Natural killer cell (primary cell): ENCODE data around the gene ZRANB1. TPM values are rescaled to one million over a fixed set of nuclear protein-coding genes. Genes with fewer than 3 reads are reported as not detected.

Experiments used
- ATAC-seq, 3 donors: fragments of 150-1000 bp in 2 of 3; fragments of 200-7000 bp in 1 of 3; cut with Tn5 transposase; 1 replicate in 1 of 3; 2 replicates in 2 of 3; pipeline ENCODE4 v1.10.0; 2021; ENCODE audit warnings: mild to moderate bottlenecking in 2 of 3, moderate library complexity in 2 of 3
- DNase-seq, 2 donors: peaks; one replicate each; pipeline versions ENCODE4 v3.0.0 to v3.0.0-alpha.2; 2013 to 2021; ENCODE audit warnings: mixed read lengths in 1 of 2
- H3K27ac ChIP-seq: one replicate; pipeline ENCODE4 v1.5.1; 2013; ENCODE audit warnings: mild to moderate bottlenecking, low read length
- H3K27me3 ChIP-seq: one replicate; pipeline ENCODE4 v1.6.1; 2013; ENCODE audit warnings: low read length; ENCODE audit not compliant: control insufficient read depth, insufficient read depth
- H3K36me3 ChIP-seq: one replicate; pipeline ENCODE4 v1.6.1; 2013; ENCODE audit warnings: low read length; ENCODE audit not compliant: control insufficient read depth, insufficient read depth
- H3K4me1 ChIP-seq: one replicate; pipeline ENCODE4 v1.6.1; 2013; ENCODE audit warnings: low read length; ENCODE audit not compliant: control insufficient read depth, insufficient read depth
- H3K4me3 ChIP-seq: one replicate; pipeline ENCODE4 v1.5.1; 2013; ENCODE audit warnings: low read length
- H3K9me3 ChIP-seq: one replicate; pipeline ENCODE4 v1.6.1; 2013; ENCODE audit warnings: low read length; ENCODE audit not compliant: control insufficient read depth, insufficient read depth
- H3K27ac Mint-ChIP-seq, 2 donors: one replicate each; pipeline ENCODE4 v1.8.0; 2022; ENCODE audit warnings: mild to moderate bottlenecking in 2 of 2, mixed read lengths in 2 of 2, moderate library complexity in 1 of 2
- H3K27me3 Mint-ChIP-seq, 2 donors: one replicate each; pipeline ENCODE4 v1.8.0; 2022; ENCODE audit warnings: low read depth in 2 of 2, mixed read lengths in 2 of 2
- H3K36me3 Mint-ChIP-seq: one replicate; pipeline ENCODE4 v1.8.0; 2022; ENCODE audit warnings: mixed read lengths
- H3K4me1 Mint-ChIP-seq, 2 donors: one replicate each; pipeline ENCODE4 v1.8.0; 2022; ENCODE audit warnings: mixed read lengths in 2 of 2
- H3K4me3 Mint-ChIP-seq: one replicate; pipeline ENCODE4 v1.8.0; 2022; ENCODE audit warnings: mild to moderate bottlenecking, moderate library complexity, mixed read lengths
- H3K9me3 Mint-ChIP-seq, 2 donors: one replicate each; pipeline ENCODE4 v1.8.0; 2022; ENCODE audit warnings: mixed read lengths in 2 of 2
- CTCF ChIP-seq: fragments of 200-600 bp; IDR thresholded peaks from one replicate; pipeline ENCODE4 v1.8.0; 2022; ENCODE audit warnings: antibody characterized with exemption
- WGBS: methylation state at CpG from one replicate; pipeline ENCODE4 v1.1.7; 2013; ENCODE audit warnings: missing lambda C conversion rate; ENCODE audit not compliant: insufficient coverage; 5-methylcytosine and 5-hydroxymethylcytosine counted together
- intact Hi-C: fragments of 100-400 bp; cut with micrococcal nuclease; formaldehyde crosslinking; loops from one replicate; pipeline ENCODE4 v1.14.2; 2022
- total RNA-seq, 4 donors: library from RNA; stranded (reverse); fragments of 120-200 nt in 1 of 4; gene quantifications; one replicate each; pipeline versions ENCODE4 v1.2.3 to v1.2.4, GENCODE V29; 2013 to 2022

ZRANB1 gene
- total RNA-seq, 3 donors from 2014 or later (not counting 1 experiment from before 2014, with no cell fraction given): 18.0 to 20.5 (median 18.8) TPM

DNA sequence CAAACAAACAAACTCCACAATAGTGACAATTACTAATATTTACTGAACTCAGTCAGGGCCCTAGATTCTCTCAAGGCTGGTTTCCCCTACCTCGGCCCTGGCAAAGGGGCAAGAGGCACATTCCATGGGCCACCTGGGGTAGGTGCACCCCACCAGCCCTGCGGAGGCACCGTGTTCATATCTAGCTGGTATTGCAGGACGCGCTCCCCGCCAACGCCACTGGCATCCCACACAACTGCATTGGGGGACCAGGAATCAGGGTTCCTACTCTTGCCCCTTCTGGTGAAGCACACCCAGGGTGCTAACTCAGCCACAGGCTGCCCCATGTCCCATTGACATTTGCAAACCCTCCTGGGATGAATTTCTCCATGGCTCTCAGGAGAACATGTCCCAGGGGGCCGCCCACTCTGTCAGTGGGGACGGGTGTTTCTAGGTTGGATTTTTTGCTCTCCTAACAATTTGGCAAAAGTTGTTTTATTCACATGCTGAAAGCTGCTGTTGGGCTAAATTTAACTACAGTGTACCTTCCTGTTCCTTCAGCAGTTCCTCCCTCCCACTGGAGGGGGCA, 76.7 kb downstream of the ZRANB1 start:
- H3K4me1 ChIP-seq: peaks cover 72% of the 10 kb centered on the region
- H3K27me3 ChIP-seq: no peaks in the 10 kb centered on the region
- DNase-seq (no peak), ATAC-seq (no peak)
- Mint-ChIP-seq H3K36me3 (no peaks in the 10 kb centered on the region), H3K27ac (peak overlapping the region; percentile 39 to 64), H3K4me3 (peak overlapping the region; percentile 35), H3K4me1 (peaks cover 87 to 94% of the 10 kb centered on the region in 2 donors), H3K9me3 (no peaks in the 10 kb centered on the region), H3K27me3 (no peaks in the 10 kb centered on the region)
- intact Hi-C loops: loop anchor here (5.0 kb wide), 1 partner anchor 139 kb away; no protein-coding TSS in a partner anchor
- H3K27ac ChIP-seq: no peak overlapping the region
- no peaks in the 10 kb centered on the region for H3K9me3 ChIP-seq
- no peak overlapping the region for H3K4me3 ChIP-seq
- 80% methylated on average over 9 of the region's 9 CpGs for WGBS
- H3K36me3 ChIP-seq: peaks cover 15% of the 10 kb centered on the region
- TF ChIP-seq CTCF: no peak

GRCh38 chr10:125020386-125020785, 78.5 kb downstream of the ZRANB1 start:
- Mint-ChIP-seq H3K36me3 (no peaks in the 10 kb centered on the region), H3K4me3 (no peak overlapping the region), H3K9me3 (no peaks in the 10 kb centered on the region), H3K27me3 (no peaks in the 10 kb centered on the region), H3K4me1 (peaks cover 85 to 94% of the 10 kb centered on the region in 2 donors), H3K27ac (peak overlapping the region; percentile 39 to 83)
- ATAC-seq (no peak), DNase-seq (no peak)
- no peak for TF ChIP-seq CTCF
- 95% methylated on average over 17 of the region's 17 CpGs for WGBS
- Histone ChIP-seq H3K4me3 (no peak overlapping the region), H3K27ac (no peak overlapping the region), H3K27me3 (no peaks in the 10 kb centered on the region), H3K9me3 (no peaks in the 10 kb centered on the region), H3K36me3 (peaks cover 15% of the 10 kb centered on the region), H3K4me1 (peaks cover 56% of the 10 kb centered on the region)
- intact Hi-C loops: no loop called here

DNA sequence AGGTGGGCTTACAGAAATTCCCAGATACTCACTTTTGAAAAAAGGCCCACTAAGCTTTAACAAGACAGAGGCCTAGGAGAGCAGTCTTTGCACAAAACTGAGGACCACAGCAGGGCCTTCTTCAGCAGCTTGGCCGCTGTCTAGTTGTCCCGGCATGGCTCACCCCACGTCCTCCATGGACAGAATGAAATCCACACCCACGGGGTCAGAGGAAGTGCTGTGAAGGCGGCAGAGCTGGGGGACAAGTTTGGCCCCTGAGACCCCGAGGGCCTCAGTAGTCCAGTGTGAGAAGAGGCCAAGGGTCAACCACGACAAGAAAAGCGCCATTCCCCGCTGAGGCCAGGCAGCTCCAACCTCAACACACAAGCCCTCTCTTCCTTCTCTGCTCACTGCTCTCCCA, 78.9 kb downstream of the ZRANB1 start:
- no peak overlapping the region for H3K4me3 ChIP-seq
- H3K36me3 ChIP-seq: peaks cover 17% of the 10 kb centered on the region
- TF ChIP-seq CTCF: no peak
- H3K9me3 ChIP-seq: no peaks in the 10 kb centered on the region
- peaks cover 51% of the 10 kb centered on the region for H3K4me1 ChIP-seq
- H3K27me3 ChIP-seq: no peaks in the 10 kb centered on the region
- Mint-ChIP-seq H3K4me3 (no peak overlapping the region), H3K27me3 (no peaks in the 10 kb centered on the region), H3K27ac (peak overlapping the region; percentile 39 to 83), H3K36me3 (no peaks in the 10 kb centered on the region), H3K4me1 (peaks cover 84 to 94% of the 10 kb centered on the region in 2 donors), H3K9me3 (no peaks in the 10 kb centered on the region)
- H3K27ac ChIP-seq: no peak overlapping the region
- intact Hi-C loops: no loop called here
- WGBS: 91% methylated on average over 9 of the region's 9 CpGs
- DNase-seq (no peak), ATAC-seq (no peak)
